Activated gamma-delta T cell (primary cell): ENCODE data around the gene GALNT2.

ENCODE experiments used
- DNase-seq: peaks from one replicate; lab custom pipeline; 2025; lab: John Stamatoyannopoulos, UW

GALNT2 gene

DNA sequence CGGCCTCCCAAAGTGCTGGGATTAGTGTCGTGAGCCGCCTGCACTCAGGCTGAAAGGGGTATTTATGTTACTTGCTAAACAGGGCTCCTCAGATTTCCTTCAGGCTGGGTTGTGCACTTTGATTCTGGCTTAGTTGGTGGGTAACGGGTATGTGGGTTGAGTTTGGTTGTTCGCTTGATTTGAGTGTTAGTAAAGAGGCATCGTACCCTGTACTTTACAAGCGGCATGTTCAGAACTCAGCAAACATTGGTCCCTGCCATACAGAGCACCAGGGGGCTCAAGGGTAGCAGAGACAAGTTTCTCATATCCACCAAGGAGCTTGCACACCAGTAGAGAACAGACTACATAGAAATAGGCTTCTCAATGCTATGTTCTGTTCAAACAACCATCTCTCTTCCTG lies 211.3 kb downstream of the GALNT2 start:
- no peak for DNase-seq

DNA sequence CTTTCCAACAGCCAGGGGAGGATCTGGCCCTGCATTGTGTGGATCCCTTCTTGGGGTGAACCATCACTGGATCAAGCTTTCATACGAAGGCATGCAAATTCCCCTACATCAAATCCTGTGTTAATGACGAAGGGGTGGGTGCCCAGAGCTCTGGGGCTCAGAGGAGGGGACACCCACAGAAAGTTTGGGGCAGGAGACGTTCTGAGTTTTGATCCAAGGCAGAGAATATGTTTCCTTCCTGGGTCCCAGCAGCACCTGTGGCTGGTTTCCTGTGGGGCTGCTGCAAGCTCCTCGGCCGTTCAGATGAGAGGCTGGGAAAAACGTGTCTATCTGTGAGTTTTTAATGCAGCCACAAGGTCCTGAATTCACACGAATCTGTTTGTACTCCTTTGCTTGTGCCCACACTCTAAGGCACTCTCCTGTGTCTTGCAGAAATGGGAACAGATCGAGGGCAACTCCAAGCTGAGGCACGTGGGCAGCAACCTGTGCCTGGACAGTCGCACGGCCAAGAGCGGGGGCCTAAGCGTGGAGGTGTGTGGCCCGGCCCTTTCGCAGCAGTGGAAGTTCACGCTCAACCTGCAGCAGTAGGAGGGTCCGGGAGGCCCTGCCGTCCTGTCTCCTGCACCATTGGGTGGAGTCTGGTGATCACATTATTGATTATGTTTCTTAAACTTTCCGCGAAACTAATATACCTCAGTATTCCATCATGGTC lies 212.0 kb downstream of the GALNT2 start:
- DNase-seq: no peak

DNA sequence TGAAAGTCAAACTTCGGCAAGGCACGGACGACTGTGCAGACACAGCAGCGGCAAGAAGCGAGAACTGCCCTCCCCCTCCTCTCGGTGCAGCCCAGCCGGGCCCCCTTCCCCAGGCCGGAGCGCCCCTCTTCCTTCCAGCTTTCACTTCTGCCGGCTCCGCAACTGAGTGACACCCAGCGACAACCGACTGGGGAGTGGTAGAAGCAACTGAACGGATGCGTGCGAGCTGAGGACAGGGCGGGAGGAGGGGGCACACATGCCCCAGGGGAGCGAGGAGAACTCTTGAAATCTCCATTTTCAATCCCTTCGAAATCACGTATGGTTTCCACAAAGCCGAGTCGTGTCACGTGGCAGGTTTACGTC lies 212.5 kb downstream of the GALNT2 start:
- no peak for DNase-seq

DNA sequence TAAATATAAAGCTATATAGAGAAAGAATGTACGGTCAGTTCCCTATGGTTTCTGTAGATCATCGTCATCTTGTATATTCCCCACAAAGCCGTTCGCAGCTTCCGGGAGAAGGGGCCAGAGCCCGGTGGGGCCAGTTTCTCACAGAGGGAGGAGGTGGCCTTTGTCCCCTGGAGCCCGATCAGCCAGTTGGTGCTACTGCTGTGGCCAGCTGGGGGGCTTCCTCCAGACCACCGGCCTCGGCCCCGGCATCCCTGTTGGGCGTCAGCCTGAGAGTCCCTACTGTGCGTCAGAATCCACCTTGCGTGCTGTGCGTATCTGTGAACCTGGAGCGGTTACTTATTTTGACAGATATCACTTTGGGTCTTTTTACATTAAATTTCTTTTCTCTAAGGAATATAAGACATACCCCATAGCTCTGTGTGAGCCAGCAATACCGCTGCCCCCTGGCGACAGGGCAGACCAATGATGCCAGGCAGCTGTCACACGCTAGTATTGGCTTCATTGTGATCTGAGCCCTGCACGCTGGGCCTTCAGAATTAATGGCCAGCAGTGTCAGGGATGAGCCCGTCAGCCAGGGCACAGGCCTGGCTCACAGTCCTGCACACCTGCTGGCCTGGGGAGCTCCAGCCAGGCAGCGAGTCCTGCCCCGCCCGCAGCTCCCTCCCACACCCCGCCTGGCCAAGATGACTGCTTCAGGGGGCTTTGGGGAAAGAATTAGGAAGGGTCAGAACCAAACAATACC lies 213.2 kb downstream of the GALNT2 start:
- DNase-seq: no peak

DNA sequence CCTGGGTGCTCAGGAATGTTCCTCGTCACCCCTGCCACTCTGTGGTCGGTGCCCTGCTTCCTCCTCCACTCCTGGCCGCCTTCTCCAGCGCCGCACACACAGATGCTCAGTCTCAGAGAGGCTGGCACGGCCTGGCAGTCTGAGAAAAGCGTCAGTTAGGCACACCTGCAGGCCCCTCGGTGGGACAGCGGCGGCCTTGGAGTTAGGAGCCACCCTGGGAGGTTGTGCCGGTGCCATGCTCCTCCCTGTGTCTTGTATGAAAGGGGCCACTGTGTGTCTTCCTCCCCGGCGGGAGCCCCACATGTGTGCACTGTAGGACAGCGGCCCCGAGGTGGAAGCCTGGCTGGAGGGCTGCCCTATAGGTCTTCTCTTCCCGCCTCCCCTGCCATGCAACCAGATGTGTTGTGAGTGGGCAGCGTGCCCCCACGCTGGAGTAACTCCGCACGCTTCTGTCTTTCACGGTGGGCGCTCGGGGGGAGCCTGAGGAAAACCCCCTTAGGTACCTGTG lies 213.9 kb downstream of the GALNT2 start:
- no peak for DNase-seq

DNA sequence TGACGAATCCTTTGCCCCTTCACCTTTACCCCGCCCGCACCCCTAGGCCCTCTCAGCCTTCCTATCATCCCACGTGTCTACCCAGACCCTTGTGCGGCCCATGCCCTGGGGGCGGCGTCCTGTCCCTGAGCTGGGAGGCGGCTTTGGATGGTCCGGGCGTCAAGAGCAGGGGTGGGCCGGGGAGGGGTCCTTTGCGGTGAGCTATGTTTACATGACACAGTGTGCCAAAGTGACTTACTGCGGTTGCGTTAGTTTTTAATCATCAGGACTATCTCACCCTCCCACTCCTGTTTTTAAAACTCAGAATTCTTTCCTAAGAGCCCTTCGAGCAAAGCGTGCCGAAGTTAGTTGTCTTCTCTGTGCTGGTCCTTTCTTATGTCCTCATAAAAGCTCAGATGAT lies 214.5 kb downstream of the GALNT2 start:
- DNase-seq: no peak

DNA sequence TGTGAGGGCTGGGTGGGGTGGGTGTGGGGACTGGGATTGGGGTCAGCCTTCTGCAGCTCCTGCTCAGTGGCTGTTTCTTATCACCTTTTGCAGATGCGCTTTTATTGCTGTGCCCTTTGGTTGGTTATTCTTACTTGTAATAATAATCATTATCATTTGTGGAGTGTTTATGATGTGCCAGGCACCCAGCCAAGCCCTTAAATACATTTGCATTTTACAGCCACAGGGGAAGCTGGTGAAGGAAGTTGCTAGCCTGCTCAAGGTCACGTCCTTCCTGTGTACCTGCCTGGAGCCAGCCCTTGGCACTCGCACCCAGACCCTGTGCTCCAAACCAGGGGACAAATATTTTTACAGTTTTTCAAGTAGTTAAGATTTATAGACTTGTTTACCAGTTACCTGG lies 215.1 kb downstream of the GALNT2 start:
- no peak for DNase-seq

DNA sequence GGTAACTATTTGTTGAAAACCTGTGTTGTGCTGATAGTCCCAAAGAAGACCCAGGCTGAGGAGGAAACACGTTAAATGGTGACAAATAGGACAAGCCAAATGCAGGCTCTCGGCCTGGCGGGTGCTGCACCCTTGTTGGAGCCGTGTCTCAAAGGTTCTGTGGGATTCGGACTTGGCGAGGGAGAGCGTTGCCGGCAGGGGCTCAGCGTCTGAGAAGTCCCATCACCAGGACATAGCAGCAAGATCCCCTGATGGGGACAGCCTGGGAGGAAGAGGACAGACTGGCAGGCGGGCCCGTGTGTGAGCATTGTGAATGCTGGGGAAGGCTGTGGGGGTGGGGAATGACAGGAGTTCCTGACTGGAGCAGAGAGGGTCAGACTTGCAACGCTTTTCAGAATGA lies 216.6 kb downstream of the GALNT2 start:
- no peak for DNase-seq

DNA sequence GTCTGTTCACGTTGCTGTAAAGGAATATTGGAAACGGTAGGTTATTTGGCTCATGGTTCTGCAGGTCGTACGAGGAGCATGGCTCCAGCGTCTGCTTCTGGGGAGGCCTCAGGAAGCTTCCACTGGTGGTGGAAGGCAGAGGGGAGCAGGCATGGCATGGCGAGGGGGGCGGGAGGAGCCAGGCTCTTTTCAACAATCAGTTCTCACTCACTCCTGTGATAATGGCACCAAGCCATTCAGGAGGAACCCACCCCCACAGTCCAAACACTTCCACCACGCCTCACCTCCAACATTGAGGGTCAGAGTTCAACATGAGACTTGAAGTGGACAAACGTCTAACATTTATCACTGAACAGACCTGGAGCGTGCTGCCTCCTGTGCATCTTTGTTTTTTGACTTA lies 217.9 kb downstream of the GALNT2 start:
- DNase-seq: no peak

DNA sequence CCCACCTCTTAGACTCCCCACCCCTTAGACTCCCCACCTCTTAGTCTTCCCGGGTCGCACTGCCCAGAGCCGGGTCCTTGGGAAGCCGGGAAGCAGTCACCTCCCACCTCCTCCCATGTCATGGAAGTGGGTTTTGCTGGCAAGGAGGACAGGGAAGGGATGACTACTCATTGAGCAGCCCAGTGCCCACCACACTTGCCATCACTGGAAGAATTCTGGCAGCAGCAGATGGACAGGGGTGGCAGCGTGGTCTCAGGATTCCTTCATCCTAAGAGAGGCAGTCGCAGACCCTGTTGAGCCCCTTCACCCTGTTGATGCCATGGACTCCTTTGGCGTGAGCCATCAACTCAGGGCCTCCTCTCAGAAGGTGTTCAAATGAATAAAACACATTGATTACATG lies 218.3 kb downstream of the GALNT2 start:
- no peak for DNase-seq

DNA sequence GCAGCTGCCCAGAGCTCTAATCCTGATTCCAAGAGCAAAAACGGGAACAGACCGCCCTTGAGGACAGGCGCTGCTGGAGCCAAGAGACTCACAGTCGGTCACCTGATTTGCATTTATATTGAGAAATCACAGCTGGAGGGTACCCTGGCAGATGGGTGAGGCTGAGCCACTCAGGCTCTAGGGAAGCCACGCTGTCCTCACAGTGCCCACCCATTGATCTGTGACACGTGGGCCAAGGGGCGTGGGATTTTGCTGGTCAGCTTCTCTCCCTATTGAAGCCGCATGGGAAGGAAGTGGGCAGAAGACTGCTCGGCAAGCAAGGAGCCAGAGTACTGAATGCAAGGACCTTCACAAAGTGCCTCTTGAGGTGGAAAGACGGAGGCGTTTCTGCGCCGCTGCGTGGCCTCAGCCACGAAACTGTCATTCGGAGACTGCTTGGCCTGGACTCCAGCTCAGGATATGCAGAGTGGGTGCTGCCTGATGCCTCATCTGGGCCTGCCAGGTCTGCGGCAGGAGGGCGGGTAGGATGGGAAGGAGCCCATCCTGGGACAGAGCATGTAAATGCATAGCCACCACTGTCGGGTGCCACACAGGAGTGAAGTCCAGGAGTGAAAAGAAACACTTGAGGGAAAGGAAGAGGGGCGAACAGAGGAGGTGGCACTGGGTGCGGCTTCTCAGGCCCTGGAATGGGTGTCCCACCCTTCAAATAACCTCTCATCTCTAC lies 219.3 kb downstream of the GALNT2 start:
- DNase-seq: no peak

DNA sequence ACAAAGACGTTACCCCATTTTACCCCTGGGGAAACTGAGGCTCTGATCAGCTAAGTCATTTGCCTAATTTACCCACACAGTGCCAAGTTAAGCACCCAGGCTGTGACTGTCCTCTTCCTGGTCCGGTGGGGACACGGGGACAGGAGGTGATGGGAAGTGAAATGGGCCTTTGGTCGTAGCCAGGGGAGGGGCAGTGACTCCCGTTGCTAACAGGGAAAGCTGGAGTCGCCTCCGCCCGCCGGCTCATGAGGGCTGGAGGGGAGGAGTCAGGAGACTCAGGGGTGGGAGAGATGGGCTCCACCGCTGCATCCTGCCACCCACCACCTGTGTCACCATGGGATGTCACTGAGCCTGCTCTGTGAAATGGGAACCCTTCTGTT lies 219.8 kb downstream of the GALNT2 start:
- no peak for DNase-seq

DNA sequence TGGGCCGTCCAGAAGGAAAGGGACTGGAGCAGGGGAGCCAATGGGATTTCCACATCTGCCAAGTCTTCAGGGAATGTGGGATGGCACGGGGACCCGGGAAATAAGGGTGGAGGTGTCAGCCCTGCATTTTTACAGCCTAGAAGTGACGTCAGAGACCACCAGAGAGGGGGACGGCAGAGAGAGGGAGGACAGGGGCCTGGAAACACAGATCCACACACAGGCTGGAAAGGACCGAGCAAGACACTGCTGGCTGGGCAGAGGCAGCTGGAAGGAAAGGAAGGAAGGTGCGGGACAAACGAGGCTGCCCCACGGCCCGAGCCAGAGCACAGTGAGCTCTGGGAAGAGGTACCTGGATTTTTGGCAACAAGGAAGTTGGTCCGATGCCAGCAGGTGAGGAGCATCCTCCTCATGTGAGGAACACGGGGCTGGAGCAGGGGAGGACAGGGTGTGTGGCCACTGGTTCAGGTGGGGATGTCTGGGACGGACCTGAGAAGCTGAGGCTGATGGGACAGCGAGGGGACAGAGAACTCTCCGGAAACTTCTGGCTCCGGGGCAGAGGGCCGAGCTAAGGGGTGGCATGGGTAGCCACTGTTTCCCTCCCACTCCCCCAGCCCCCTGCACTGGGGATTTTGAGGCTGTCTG lies 220.8 kb downstream of the GALNT2 start:
- no peak for DNase-seq

DNA sequence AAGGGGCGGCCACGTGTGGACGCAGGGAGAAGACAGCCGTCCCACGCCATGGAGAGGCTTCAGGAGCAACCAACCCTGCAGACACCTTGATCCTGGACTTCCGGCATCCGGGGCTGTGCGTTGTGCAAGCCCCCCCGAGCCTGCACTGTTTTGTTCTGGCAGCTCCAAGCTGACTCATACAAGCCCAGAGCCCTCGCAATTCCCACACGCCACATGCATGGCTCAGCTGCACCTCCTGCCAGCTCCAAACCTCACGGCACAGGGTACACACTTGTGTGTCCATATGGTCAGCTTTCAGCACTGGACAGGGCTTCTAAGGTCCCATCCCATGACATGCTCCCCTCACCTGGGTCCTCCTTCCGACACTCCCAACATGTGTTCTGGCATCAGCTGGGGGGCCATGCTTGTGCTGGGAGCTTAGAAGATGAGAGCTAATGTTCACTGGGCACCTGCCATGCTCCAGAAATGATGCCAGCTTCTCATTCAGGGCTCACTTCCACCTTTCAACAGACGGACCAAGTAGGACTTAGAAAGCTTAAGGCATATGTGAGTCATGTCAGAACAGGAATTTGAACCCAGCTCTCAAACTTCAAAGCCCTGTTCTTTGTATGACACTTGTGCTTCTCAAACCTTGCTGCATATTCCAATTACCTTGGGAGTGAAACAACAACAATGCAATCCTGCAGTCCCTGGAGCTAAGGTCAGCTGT lies 221.8 kb downstream of the GALNT2 start:
- no peak for DNase-seq

DNA sequence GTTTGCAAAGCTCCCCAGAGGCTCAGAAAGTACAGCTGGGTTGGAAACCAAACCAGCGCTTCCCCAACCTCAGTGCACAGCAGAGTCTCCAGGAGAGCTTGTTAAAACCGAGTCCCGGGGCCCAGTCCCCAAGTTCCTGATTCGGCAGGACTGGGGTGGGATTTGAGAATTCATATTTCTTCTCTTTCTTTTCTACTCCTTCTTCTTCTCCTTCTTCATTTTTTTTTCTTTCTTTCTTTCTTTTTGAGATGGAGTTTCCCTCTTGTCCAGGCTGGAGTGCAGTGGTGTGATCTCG lies 222.3 kb downstream of the GALNT2 start:
- DNase-seq: no peak

DNA sequence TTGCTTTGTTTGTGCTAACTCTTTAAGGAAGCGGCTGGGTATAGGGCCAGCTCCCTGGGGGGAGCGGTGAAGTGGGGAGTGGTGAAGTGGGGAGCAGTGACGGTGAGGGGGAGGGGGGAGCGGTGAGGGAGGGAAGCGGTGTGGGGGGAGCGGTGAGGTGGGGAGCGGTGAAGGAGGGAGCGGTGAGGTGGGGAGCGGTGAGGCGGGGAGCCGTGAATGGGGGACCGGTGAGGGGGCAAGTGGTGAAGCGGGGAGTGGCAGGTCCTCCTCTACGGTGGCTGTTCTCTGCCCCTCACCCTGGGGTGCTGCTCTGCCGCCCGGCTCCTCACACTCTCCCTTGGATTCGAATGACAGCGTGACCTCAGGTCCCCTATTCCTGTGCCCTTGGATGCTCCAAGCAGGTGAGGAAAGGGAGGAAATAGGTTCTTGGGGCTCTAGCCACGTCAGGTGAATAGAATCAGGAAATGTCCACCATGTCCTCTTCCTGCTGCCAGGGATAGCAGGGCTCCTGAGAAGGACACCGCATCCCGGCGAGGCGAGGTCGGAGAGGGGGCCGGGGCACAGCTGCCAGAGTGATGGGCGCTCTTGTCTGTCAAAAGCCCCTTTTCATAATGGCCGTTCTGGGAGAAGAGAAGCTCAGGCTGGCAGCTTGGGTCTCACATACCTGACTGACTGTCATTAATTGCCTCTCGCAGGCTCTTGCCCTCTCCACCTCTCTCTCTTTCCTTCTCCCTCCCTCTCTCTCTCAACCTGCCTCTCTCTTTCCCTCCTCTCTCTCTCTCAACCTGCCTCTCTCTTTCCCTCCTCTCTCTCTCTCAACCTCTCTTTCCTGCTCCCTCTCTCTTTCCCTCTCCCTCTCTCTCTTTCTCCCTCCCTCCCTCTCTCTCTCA lies 224.9 kb downstream of the GALNT2 start:
- DNase-seq: no peak

DNA sequence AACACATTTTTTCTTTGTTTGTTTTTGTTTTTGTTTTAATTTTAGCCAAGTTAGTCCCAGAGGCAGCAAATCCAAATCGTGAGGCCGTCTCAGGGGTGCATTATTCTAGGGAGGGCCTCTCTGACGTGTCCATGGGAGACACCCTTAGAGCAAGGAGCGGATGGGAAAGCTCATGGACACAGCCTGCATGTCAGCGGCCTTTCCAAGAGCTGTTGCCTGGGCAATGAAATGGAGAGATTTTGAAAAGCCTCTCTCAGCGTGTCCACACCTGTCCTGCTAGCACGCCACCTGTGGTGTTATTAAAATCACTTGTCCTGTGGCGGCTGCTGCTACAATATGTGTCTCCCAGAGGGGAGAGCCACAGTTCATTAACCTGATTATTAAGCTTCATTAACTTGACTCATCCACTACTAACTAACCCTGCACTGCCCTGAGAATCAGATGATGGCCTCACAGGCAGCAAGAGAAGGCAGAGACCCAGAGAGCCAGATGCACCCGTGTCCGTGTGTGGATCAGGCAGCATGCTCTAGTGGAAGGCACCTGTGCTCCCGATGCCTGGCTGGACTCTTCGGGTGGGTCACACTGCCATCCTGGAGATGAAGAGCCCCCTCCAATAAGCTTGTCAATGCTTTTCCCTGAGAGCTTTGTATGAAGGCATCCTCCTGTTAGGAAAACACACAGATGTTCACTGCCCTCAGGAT lies 225.8 kb downstream of the GALNT2 start:
- no peak for DNase-seq

DNA sequence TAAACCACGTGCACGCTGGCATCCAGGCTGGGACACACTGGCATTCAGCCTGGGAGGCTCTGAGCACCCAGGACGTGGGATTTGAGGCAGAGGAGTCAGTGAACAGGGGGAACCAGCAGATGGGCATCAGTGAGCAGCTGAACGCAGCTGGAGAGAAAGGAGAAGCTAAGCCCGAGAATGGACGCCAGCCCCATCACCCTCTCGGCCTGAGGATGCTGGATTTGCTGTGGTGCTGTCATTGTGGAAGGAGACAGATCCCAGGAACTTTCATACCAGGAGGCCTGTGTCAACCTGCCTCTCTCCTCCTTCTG lies 226.3 kb downstream of the GALNT2 start:
- DNase-seq: no peak

DNA sequence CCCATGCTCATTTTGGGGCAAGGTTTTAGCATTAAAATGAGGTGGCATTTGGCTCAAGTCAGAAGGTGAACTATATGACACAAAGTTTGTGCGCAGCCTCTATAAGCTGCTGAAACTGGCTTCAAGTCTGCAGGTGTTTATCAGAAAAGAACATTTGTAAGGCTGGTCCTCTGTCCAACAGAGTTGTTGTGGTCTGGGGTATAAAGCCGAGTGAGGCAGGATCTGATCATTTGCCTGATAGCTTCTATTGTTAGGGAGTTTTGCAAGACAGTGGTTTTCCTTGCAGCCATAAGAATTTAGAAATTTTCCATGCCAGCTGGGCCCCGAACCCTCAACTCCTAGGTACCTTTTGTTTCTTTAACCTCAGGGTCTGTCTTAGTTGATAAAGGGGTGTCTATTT lies 228.3 kb downstream of the GALNT2 start:
- no peak for DNase-seq

DNA sequence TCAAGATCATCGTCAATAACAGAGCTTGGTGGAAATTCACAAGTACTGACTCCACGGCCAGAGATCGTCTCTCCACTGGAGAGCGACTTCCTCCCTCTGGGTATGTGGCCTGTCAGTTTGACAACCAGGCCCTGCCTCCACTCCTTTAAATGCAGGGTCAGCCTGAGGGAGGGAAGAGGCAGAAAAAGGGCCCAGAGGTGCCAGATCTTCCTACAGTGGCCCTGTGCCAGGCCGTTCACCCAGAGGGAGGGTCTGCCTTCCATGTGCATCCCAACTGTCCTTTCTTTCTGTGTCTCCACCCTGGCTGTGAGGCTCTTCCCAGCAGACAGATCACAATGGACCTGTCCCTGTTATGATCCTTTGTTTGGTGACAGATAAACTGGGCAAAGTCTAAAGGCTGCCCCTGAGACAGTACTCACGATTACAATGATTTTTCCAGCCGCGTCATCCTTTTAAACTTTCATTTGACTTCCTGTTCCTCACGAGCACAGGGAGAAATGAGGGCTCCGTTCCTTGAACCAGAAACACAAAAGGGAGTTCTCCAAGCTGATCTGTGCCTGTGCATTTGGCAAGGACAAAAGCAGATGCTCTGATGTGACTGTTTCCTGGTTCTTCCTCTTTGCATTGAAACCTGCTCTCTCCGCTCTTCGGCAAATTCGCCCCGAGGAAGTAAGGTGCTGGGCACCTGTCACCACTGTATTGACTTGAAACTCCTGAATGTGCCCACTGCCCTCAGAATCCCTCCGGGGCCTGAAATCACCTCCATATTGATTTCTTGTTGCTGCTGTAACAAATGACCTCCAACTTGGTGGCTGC lies 232.4 kb downstream of the GALNT2 start:
- no peak for DNase-seq
